SK-N-SH (cell line): ENCODE results near the gene AP2A1. TPM values are rescaled to one million over a fixed set of nuclear protein-coding genes. Genes with fewer than 3 reads are reported as not detected.

Experiments used
- CTCF ChIA-PET: fragments of 300-600, 350-600 bp; formaldehyde crosslinking; extraction: SDS; loops from one replicate; lab custom pipeline; 2021; lab: Yijun Ruan, JAX
- POLR2A ChIA-PET: fragments of 350-600 bp; sonication (Branson Sonifier 250); formaldehyde crosslinking; extraction: SDS; loops from one replicate; lab custom pipeline; 2020; ENCODE audit warnings: antibody characterized with exemption, inconsistent platforms; lab: Yijun Ruan, JAX
- DNase-seq: peaks from one replicate; pipeline ENCODE4 v3.0.0; 2012
- H2AFZ ChIP-seq: fragments of 200-600 bp; sonication (generic); 2 replicates; pipeline ENCODE4 v1.8.1; 2016; ENCODE audit warnings: antibody characterized with exemption, mild to moderate bottlenecking, low read depth
- H3F3A ChIP-seq: fragments of 200-600 bp; sonication (generic); replicated peaks from 2 replicates; pipeline ENCODE3; 2016; ENCODE audit warnings: antibody characterized with exemption, mild to moderate bottlenecking; ENCODE audit not compliant: insufficient read depth
- H3K27ac ChIP-seq, 2 experiments: fragments of 200-500 bp in 1 of 2; fragments of 200-600 bp in 1 of 2; sonication (Bioruptor generic) in 1 of 2; sonication (generic), shearing (Covaris generic) in 1 of 2; 2 replicates each; pipeline versions ENCODE4 v1.5.1 to v1.6.1; 2014 to 2016; ENCODE audit warnings: low read depth in 2 of 2, inconsistent platforms in 1 of 2, low read length in 1 of 2, mild to moderate bottlenecking in 1 of 2, mixed read lengths in 1 of 2
- H3K27me3 ChIP-seq: fragments of 200-600 bp; sonication (generic), shearing (Covaris generic); 2 replicates; pipeline ENCODE4 v1.6.1; 2016; ENCODE audit warnings: mixed run types; ENCODE audit not compliant: insufficient read depth
- H3K36me3 ChIP-seq, 2 experiments: fragments of 200-500 bp in 1 of 2; fragments of 200-600 bp in 1 of 2; sonication (Bioruptor generic) in 1 of 2; sonication (generic) in 1 of 2; replicated peaks in 1 of 2; 2 replicates each; pipeline versions ENCODE3 to v1.5.1; 2014 to 2016; ENCODE audit warnings: low read length in 1 of 2, mild to moderate bottlenecking in 1 of 2; ENCODE audit not compliant: insufficient read depth in 2 of 2, control insufficient read depth in 1 of 2
- H3K4me1 ChIP-seq, 2 experiments: fragments of 200-500 bp in 1 of 2; fragments of 200-600 bp in 1 of 2; sonication (Bioruptor generic) in 1 of 2; sonication (generic), shearing (Covaris generic) in 1 of 2; 2 replicates each; pipeline versions ENCODE4 v1.5.1 to v1.6.1; 2014 to 2016; ENCODE audit warnings: low read depth in 1 of 2, low read length in 1 of 2, mixed run types in 1 of 2; ENCODE audit not compliant: insufficient read depth in 2 of 2, control insufficient read depth in 1 of 2
- H3K4me2 ChIP-seq: fragments of 200-600 bp; sonication (generic), shearing (Covaris generic); 2 replicates; pipeline ENCODE4 v1.6.1; 2017; ENCODE audit warnings: mixed run types
- H3K4me3 ChIP-seq, 2 experiments: fragments of 200-500 bp in 1 of 2; fragments of 200-600 bp in 1 of 2; sonication (Bioruptor generic) in 1 of 2; sonication (generic), shearing (Covaris generic) in 1 of 2; 2 replicates each; pipeline versions ENCODE4 v1.5.1 to v1.8.1; 2014 to 2016; ENCODE audit warnings: low read depth in 2 of 2, inconsistent platforms in 1 of 2, low read length in 1 of 2, mild to moderate bottlenecking in 1 of 2, mixed read lengths in 1 of 2, moderate library complexity in 1 of 2
- H3K79me2 ChIP-seq: fragments of 200-600 bp; sonication (generic); 2 replicates; pipeline ENCODE4 v1.8.1; 2017; ENCODE audit warnings: mild to moderate bottlenecking; ENCODE audit not compliant: insufficient read depth
- H3K9ac ChIP-seq: fragments of 200-600 bp; sonication (generic); 2 replicates; pipeline ENCODE4 v1.6.1; 2017; ENCODE audit warnings: mixed run types
- H3K9me2 ChIP-seq: fragments of 200-600 bp; sonication (generic); 2 replicates; pipeline ENCODE4 v1.6.1; 2017; ENCODE audit warnings: mixed run types
- H3K9me3 ChIP-seq: fragments of 200-600 bp; sonication (generic); 2 replicates; pipeline ENCODE4 v1.6.1; 2017; ENCODE audit warnings: mixed run types, mild to moderate bottlenecking, moderate library complexity
- H4K20me1 ChIP-seq: fragments of 200-600 bp; sonication (generic); 2 replicates; pipeline ENCODE4 v1.6.1; 2017; ENCODE audit warnings: mild to moderate bottlenecking, mixed run types; ENCODE audit not compliant: insufficient read depth
- CHD2 ChIP-seq: fragments of 150-350 bp; IDR thresholded peaks from 2 replicates; pipeline ENCODE4 v1.6.1; 2018; ENCODE audit warnings: low read length; ENCODE audit not compliant: partially characterized antibody
- ELF1 ChIP-seq: IDR thresholded peaks from 2 replicates; pipeline ENCODE4 v1.4.0; 2012
- EZH2phosphoT487 ChIP-seq: fragments of 200-600 bp; sonication (generic); IDR thresholded peaks from 2 replicates; pipeline ENCODE4 v1.6.1; 2017; ENCODE audit warnings: low read depth, mixed run types, mild to moderate bottlenecking, antibody characterized with exemption, moderate library complexity, borderline replicate concordance
- FOXM1 ChIP-seq: IDR thresholded peaks from 2 replicates; pipeline ENCODE4 v1.4.0; 2012; ENCODE audit warnings: low read depth, mild to moderate bottlenecking
- GABPA ChIP-seq: IDR thresholded peaks from 2 replicates; pipeline ENCODE4 v1.4.0; 2012; ENCODE audit warnings: low read depth, mild to moderate bottlenecking
- JUND ChIP-seq: IDR thresholded peaks from 2 replicates; pipeline ENCODE4 v1.4.0; 2012
- MAX ChIP-seq: IDR thresholded peaks from 2 replicates; pipeline ENCODE4 v1.4.0; 2012; ENCODE audit warnings: low read depth
- MXI1 ChIP-seq: IDR thresholded peaks from 2 replicates; pipeline ENCODE4 v1.6.1; 2012; ENCODE audit warnings: mild to moderate bottlenecking, low read depth, low read length, improper control_type of control experiment
- NFIC ChIP-seq: IDR thresholded peaks from 2 replicates; pipeline ENCODE4 v1.4.0; 2012; ENCODE audit warnings: borderline replicate concordance
- RAD21 ChIP-seq: IDR thresholded peaks from 2 replicates; pipeline ENCODE4 v1.6.1; 2012; ENCODE audit warnings: mild to moderate bottlenecking, low read length
- REST ChIP-seq: IDR thresholded peaks from 2 replicates; pipeline ENCODE4 v1.6.1; 2012; ENCODE audit warnings: mild to moderate bottlenecking, low read depth, low read length, moderate library complexity
- RXRA ChIP-seq: IDR thresholded peaks from 2 replicates; pipeline ENCODE4 v1.4.0; 2012; ENCODE audit warnings: low read depth, mild to moderate bottlenecking, borderline replicate concordance
- SMC3 ChIP-seq: IDR thresholded peaks from 2 replicates; pipeline ENCODE4 v1.6.1; 2012; ENCODE audit warnings: low read depth, low read length, improper control_type of control experiment
- TAF1 ChIP-seq: IDR thresholded peaks from 2 replicates; pipeline ENCODE4 v1.6.1; 2012; ENCODE audit warnings: low read depth, mild to moderate bottlenecking, low read length, moderate library complexity, borderline replicate concordance
- TEAD4 ChIP-seq: IDR thresholded peaks from 2 replicates; pipeline ENCODE4 v1.4.0; 2012; ENCODE audit warnings: mild to moderate bottlenecking, borderline replicate concordance; ENCODE audit not compliant: insufficient read depth
- USF1 ChIP-seq: IDR thresholded peaks from 2 replicates; pipeline ENCODE4 v1.4.0; 2012; ENCODE audit warnings: low read depth, borderline replicate concordance
- YY1 ChIP-seq: IDR thresholded peaks from 2 replicates; pipeline ENCODE4 v1.4.0; 2012; ENCODE audit warnings: low read depth, mild to moderate bottlenecking
- WGBS: methylation state at CpG from one replicate; pipeline ENCODE4 v1.1.6; 2017; ENCODE audit warnings: low lambda C conversion rate; 5-methylcytosine and 5-hydroxymethylcytosine counted together
- polyA plus RNA-seq, 3 experiments: library from polyadenylated mRNA; depleted of rRNA; stranded (reverse); fragments of >200 nt; gene quantifications; 2 replicates each; pipeline ENCODE4 v1.2.3, GENCODE V29; 2012
- TF ChIP-seq, protein P1 (sequence below): IDR thresholded peaks from 2 replicates; pipeline ENCODE4 v1.4.0; 2012; ENCODE audit warnings: low read depth, borderline replicate concordance

AP2A1 gene
- polyA plus RNA-seq, 1 of the 3 experiments (the other 2 are of a cell fraction), result 74.8 TPM

GRCh38 chr19:49780861-49781260 lies 14.1 kb downstream of the AP2A1 start:
- DNase-seq, result no peak
- Histone ChIP-seq H3K4me3 (no peak overlapping the region), H3K9me3 (no peaks in the 10 kb centered on the region), H3K79me2 (peaks cover 38% of the 10 kb centered on the region; the same call in 1 of the 2 replicates)
- WGBS, result 96% methylated on average over 8 of the region's 8 CpGs
- no peak for TF ChIP-seq MXI1
- TF ChIP-seq, all 33 proteins: peak for 0
- Histone ChIP-seq H3K9ac (no peak overlapping the region), H3K36me3 (peaks cover 15 to 21% of the 10 kb centered on the region in 2 experiments), H3K27ac (no peak overlapping the region), H3K27me3 (no peaks in the 10 kb centered on the region), H3K9me2 (no peaks in the 10 kb centered on the region), H3K4me2 (no peak overlapping the region), H2AFZ (no peak overlapping the region), H4K20me1 (peaks cover 5% of the 10 kb centered on the region; the same call in 1 of the 2 replicates), H3K4me1 (no peaks in the 10 kb centered on the region), H3F3A (peaks cover 7% of the 10 kb centered on the region)
- ChIA-PET POLR2A (no interaction called here), CTCF (no interaction called here)

DNA sequence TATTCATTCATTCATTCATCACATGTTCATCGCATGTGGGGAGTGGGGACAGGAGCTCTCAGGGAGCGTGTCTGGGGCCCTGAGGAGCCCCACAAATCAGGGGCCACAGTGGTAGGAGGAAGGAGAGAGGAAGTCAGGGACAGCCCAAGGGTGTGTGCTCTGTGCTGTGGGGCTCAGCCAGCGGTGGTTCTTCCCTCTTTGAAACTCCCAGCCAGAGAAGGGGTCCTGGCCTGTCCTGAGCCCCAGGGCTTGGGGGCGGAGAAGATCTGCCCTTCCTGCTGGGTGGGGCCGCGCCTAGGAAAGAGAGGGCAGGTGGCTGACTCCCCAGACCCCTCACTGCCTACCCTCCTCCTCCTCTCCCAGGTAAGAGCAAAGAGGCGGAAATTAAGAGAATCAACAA lies 14.6 kb downstream of the AP2A1 start:
- CTCF ChIA-PET, result no interaction called here
- Histone ChIP-seq H3K36me3 (peaks cover 15 to 21% of the 10 kb centered on the region in 2 experiments), H3K9me2 (no peaks in the 10 kb centered on the region), H3K4me1 (no peaks in the 10 kb centered on the region), H2AFZ (no peak overlapping the region), H3K79me2 (peaks cover 37% of the 10 kb centered on the region; the same call in 1 of the 2 replicates), H3K9me3 (no peaks in the 10 kb centered on the region), H3K27me3 (no peaks in the 10 kb centered on the region), H3K27ac (no peak overlapping the region), H3K9ac (no peak overlapping the region), H4K20me1 (peaks cover 5% of the 10 kb centered on the region; the same call in 1 of the 2 replicates), H3K4me2 (no peak overlapping the region), H3K4me3 (no peak overlapping the region), H3F3A (peaks cover 7% of the 10 kb centered on the region)
- 100% methylated on average over 5 of the region's 7 CpGs for WGBS
- POLR2A ChIA-PET, result no interaction called here
- no peak for DNase-seq
- TF ChIP-seq YY1, result no peak
- TF ChIP-seq TAF1, result no peak
- TF ChIP-seq EZH2phosphoT487, result no peak
- no peak for TF ChIP-seq MXI1
- TF ChIP-seq ELF1, result no peak
- TF ChIP-seq SMC3, result no peak
- no peak for TF ChIP-seq JUND
- no peak for TF ChIP-seq RAD21
- TF ChIP-seq TEAD4, result no peak
- TF ChIP-seq FOXM1, result no peak
- TF ChIP-seq REST, result no peak
- TF ChIP-seq GABPA, result no peak
- TF ChIP-seq, protein P1, sequence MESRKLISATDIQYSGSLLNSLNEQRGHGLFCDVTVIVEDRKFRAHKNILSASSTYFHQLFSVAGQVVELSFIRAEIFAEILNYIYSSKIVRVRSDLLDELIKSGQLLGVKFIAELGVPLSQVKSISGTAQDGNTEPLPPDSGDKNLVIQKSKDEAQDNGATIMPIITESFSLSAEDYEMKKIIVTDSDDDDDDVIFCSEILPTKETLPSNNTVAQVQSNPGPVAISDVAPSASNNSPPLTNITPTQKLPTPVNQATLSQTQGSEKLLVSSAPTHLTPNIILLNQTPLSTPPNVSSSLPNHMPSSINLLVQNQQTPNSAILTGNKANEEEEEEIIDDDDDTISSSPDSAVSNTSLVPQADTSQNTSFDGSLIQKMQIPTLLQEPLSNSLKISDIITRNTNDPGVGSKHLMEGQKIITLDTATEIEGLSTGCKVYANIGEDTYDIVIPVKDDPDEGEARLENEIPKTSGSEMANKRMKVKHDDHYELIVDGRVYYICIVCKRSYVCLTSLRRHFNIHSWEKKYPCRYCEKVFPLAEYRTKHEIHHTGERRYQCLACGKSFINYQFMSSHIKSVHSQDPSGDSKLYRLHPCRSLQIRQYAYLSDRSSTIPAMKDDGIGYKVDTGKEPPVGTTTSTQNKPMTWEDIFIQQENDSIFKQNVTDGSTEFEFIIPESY, result no peak
- no peak for TF ChIP-seq USF1
- TF ChIP-seq NFIC, result no peak
- no peak for TF ChIP-seq CHD2
- TF ChIP-seq RXRA, result no peak
- no peak for TF ChIP-seq MAX
- TF ChIP-seq, all 33 proteins: peak for 0
